ENCODE data around the gene CHRM4.

The CHRM4 gene

GRCh38 chr11:46367244-46367915, 24.2 kb downstream of the CHRM4 start:
- DNase-seq (ENCODE audit: low read depth): peak; percentile 64

- DNase-seq (ENCODE audit: low read depth): no peak
Observed at GRCh38 chr11:46366661-46367161, 24.9 kb downstream of the CHRM4 start.

DNA sequence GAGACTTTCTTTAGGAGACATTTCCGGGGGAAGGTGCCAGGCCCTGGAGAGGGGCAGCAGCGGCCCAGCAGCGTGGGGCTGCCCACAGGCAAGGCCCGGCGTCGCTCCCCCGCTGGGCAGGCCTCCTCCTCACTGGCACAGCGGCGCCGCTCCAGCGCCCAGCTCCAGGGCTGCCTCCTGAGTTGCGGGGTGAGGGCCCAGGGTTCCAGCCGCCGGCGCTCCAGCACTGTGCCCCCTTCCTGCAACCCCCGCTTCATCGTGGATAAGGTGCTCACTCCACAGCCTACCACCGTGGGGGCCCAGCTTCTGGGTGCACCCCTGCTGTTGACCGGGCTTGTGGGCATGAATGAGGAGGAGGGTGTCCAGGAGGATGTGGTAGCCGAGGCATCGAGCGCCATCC, 25.3 kb downstream of the CHRM4 start:
- DNase-seq (ENCODE audit: low read depth): no peak

DNA sequence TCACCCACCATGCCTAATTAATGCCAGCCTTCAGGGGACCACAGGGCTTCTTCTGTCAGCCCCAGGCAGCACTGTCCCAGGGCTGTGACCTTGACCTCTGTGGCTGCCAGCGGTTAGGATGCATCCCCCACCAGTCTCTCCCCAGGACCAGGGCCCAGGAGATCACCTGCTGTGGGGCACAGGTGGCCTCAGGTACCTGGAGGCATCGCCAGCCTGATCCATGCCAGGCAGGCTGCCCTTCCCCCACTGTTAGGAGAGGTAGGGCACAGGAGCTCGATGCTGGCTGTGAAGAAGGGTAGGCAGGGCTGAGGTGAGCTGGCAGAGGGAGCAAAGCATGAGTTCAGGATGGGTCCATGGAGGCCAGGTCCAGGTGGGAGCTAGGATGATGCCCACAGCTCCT, 26.8 kb downstream of the CHRM4 start:
- DNase-seq (ENCODE audit: low read depth): no peak

DNA sequence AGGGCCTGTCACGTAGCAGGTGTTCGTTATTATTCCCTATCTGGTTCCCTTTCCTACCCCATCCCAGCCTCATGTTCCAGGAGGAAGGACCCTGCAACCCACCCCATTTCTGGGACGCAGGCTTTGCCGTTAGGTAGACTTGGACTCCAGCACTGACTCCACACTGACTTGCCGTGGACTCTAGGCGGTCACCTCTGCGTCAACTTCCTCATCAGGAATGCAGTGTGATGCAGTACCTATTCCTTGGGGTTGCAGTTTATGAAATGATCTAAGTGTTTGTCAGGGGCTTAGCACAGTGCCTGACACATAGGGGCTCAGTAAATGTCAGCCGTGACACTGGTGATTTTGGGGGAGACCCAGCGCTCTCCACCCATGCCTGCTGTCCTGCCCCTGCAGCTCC, 27.5 kb downstream of the CHRM4 start:
- DNase-seq (ENCODE audit: low read depth): no peak

DNA sequence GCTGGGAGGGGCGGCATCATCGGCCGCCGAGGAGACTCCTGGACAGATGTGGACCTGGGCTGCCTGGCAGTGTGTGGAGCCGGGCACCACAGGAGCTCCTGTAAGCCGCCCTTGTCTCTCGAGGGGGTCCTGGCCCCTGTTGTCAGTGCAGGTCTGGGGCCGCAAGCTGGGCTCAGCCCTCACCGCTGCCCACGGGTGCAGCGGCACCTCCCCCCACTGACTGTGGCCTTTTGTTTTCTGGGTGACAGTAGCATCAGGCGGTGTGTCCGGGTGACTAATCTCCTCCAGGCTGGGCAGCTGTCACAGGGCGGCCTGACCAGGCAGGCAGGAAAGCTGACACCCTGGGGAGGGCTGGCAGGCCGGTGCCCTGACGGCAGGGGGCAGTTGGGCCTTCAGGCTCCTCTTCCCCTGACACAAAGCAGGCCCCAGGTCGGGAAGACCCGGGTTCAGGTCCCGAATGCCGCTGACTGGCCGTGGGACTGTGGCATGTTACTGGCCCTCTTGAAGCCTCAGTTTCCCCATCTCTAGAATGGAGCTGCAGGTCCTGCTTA, 28.0 kb downstream of the CHRM4 start:
- no peak for DNase-seq (ENCODE audit: low read depth)

DNA sequence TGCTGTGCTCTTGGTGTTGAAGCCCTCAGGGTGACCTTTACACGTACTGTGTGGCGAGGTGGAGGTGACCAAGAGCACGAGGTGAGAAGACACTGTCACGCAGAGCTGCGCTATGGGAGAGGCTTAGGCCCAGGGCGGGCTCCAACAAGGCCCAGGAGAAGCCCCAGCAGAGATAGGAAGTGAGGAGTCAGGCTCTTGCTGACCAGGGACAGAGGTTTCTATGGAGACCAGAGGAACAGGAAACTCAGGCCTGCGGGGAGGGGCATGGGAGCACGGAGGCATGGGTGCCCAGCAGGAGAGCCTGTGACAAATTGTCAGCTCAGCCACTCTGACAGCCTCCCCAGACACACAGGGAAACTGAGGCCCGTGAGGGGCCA, 28.6 kb downstream of the CHRM4 start:
- DNase-seq (ENCODE audit: low read depth): no peak

GRCh38 chr11:46362156-46363030, 29.2 kb downstream of the CHRM4 start:
- no peak for DNase-seq (ENCODE audit: low read depth)

DNA sequence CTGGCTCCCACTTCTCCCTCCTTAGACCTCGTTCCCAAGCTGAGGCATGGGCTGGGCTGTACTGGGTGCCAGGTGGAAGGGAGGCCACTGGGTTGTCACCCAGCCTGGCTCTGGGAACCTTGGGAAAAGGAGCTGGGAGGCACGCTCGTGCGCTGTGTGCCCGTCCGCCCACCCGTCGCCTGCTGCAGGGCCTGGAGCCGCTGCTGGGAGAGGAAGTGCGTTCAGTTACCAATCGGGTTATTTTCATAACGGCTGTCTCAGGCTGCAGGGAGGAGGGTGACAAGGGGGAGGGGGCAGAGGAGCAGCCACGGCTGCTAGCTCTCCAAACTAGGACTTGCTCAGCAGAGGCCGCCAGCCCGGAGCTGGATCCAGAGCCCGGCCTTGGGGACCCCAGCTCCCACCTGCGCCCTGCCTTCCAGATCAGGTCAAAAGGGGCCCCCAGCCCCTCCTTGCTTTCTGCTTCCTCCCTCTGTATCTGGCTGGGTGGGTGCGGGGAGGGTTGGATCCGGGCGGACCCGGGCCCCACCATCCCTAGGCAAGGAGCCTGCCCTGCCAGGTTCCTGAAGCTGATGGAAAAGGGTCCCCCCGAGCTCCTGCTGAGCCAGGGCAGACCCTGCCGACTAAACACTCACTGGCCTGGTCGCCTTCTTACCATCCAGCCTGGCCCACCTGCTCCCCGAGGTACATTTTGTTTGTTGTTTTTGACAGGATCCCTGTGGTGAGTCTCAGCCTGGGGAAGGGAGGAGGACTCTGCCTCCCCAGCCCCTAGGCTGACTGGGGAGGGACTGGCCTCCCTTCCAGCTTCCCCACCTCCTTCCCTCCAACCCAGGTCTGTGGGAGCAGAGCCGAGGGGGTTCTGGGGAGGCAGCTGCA, 30.1 kb downstream of the CHRM4 start:
- peak; percentile 45 for DNase-seq (ENCODE audit: low read depth)

- DNase-seq (ENCODE audit: low read depth): no peak
Observed at GRCh38 chr11:46360878-46361277, 30.7 kb downstream of the CHRM4 start.

DNA sequence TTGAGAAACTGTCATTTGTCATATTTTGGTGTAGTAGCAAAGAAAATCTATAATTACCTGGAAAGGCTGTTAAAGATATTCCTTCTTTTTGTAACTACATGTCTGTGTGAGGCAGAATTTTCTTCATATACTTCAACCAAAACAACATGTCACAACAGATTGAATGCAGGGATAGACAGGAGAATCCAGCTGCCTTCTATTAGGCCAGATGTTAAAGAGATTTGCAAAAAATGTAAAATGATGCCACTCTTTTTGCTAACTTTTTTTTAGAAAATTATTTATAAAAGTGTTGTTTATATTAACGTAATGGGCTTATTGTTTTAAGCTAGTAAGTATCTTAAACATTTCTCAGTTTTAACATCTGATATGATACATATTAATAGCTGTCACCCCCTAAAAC, 31.6 kb downstream of the CHRM4 start:
- no peak for DNase-seq (ENCODE audit: low read depth)

DNA sequence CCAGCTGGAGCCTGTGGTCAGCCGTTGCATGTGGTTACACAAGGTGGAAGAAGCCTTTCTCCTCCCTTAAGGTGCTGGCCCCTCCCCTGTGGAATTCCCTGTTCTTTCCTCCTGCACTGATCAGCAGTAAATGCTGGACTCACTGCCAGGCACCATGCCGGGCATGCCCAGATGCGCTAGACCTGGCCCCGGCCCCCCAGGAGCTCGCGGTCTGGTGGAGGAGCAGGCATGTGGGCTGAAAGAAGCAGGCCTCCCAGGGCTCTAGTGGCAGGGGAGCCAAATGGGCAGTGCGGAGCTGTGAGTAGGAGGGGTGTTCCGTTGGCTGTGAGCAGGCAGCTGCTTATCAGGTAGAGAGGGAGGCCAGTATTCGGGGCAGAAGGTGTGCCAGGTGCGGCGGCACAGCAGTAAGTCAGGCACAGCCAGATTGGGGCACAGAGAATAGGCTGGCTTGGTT, 34.1 kb downstream of the CHRM4 start:
- no peak for DNase-seq (ENCODE audit: low read depth)

DNA sequence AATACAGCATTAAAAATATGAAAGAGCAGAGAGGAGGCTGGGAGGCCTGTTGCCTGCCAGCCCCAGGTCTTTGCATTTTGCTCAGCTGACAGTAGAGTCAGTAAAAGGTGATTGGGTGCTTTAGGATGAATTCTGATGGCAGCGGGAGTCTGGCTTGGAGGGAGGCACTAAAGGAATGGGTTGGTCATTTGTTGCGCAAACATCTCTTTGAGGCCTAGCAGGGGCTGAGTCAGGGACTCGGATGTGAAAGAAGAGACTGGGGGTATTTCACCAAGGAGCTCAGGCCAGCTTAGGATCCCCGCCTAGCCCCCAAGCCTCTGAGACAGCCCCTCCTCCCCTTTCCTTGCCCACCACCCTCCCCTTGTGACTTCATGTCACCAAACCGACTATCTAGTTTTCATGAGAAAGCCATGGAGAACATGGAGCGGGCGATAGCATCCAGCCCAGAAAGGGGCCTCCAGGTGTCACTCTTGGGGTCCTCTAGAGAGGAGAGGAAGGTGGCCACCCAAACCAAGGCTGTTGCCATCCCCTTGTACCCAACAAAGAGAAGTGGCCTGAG, 34.6 kb downstream of the CHRM4 start:
- DNase-seq (ENCODE audit: low read depth): no peak

DNA sequence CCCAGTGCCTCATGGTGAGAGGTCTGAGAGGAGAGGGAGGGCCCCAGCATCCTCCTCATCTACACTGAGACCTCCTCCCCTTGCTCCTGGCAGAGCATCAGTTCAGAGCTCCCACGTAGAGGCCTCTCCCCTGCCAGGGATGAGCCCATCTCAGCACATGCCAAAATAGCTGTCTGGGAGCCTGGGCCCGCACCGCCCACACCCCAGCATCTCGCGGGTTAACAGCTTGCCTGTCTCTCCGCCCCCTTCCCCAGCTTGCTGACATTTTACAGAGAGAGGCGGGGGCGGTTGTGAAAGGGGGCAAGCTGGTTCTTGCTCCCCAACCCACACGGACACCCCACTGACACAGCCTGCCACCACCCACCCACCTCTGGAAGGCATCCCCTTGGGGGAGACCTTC, 37.9 kb downstream of the CHRM4 start:
- DNase-seq (ENCODE audit: low read depth): no peak

- DNase-seq (ENCODE audit: low read depth): peak; percentile 67
Observed at GRCh38 chr11:46352063-46352841, 39.3 kb downstream of the CHRM4 start.

DNA sequence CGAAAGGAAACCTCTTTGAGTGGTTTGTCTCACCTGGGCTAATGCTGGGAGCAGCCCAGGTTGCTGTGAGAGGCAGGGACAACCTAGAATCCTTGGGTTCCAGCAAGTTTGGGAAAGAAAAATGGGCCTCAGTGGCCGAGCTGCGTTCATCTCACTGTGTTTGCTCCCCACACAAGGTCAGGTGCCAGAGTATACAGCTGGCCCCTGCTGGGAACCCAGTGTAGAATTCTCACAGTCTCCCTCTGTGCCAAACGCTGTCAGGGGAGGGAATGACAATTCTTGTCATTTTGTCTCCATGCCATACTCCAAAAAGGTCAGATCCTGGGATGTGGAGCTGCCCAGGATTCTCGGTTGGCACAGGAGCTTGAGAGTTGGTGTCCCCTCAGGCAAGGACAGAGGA, 40.0 kb downstream of the CHRM4 start:
- DNase-seq (ENCODE audit: low read depth): no peak

DNA sequence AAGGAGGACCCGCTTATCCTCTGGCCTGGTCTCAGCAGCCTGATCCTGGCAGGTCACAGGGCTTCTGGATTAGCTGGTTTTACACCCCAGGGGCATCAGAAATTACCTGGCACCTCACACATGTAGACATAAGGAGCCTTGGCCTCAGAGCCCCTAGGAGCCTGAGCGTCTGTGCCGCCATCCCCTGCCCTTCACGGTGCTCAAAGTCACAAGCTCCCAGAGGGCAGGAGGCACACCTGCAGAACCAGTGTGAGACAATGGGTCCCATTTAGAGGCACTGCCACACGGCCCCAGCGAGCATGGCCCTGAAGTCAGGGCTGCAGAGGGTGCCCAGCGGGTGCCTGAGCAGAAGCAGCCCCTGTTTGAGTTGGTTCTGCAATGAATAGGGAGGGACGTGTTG, 40.4 kb downstream of the CHRM4 start:
- DNase-seq (ENCODE audit: low read depth): no peak

GRCh38 chr11:46350695-46351094, 40.9 kb downstream of the CHRM4 start:
- no peak for DNase-seq (ENCODE audit: low read depth)

- DNase-seq (ENCODE audit: low read depth): peak; percentile 58
Observed at GRCh38 chr11:46348566-46349401, 42.8 kb downstream of the CHRM4 start.
